ENCODE data around the gene SERPINA3.

- TF ChIP-seq, protein P1, sequence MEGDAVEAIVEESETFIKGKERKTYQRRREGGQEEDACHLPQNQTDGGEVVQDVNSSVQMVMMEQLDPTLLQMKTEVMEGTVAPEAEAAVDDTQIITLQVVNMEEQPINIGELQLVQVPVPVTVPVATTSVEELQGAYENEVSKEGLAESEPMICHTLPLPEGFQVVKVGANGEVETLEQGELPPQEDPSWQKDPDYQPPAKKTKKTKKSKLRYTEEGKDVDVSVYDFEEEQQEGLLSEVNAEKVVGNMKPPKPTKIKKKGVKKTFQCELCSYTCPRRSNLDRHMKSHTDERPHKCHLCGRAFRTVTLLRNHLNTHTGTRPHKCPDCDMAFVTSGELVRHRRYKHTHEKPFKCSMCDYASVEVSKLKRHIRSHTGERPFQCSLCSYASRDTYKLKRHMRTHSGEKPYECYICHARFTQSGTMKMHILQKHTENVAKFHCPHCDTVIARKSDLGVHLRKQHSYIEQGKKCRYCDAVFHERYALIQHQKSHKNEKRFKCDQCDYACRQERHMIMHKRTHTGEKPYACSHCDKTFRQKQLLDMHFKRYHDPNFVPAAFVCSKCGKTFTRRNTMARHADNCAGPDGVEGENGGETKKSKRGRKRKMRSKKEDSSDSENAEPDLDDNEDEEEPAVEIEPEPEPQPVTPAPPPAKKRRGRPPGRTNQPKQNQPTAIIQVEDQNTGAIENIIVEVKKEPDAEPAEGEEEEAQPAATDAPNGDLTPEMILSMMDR (IDR thresholded peaks at IDR 0.05), result no peak
- TF ChIP-seq POLR2AphosphoS5 (IDR thresholded peaks at IDR 0.05) (no peak), POLR2A (IDR thresholded peaks at IDR 0.05) (no peak), EP300 (IDR thresholded peaks at IDR 0.05) (no peak)
Observed at GRCh38 chr14:94571395-94571794, 40.8 kb upstream of the SERPINA3 start.
